Measurements from ENCODE around the gene CHP1. TPM values are rescaled to one million over a fixed set of nuclear protein-coding genes. Genes with fewer than 3 reads are reported as not detected.

The CHP1 gene
- total and polyA plus RNA-seq, 2 of the 8 experiments (the other 6 are each of a cell fraction or from before 2014, with no cell fraction given) = 45.2 to 89.0 TPM

DNA sequence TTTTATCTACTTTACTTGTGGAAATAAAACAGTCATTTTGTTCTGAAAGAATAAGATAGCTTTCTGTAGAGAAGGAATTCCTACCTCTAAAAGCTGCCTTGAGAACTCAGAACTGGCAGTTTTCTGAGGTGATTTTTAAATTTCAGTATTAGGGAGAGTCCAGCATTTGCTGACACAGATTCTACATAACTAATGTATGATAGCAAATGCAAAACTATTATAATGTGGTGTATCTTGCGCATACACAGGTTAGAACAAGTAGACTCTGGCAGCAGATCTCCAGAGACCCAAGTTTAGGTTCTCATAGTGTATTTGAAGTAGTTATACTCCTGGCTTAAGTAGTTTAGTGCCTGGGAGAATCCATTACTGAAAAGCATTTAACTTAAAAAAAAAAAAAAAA is 70.5 kb downstream of the CHP1 start:
- peaks cover 4 to 38% (median 21%) of the 10 kb centered on the region in 4 experiments; a peak in 6 of 8 replicates for H3K36me3 ChIP-seq (ENCODE audit: control insufficient read depth in 2 of 4, insufficient read depth in 4 of 4, low read length in 3 of 4)
- no peak overlapping the region for H2AK5ac ChIP-seq (ENCODE audit: low read depth, low read length)
- 0 out of 4 replicates have a peak, but pooled peaks cover 0 to 2% of the 10 kb centered on the region in 2 experiments for H3K79me2 ChIP-seq (ENCODE audit: control insufficient read depth in 1 of 2, insufficient read depth in 2 of 2, low read length in 2 of 2)
- no peak for DNase-seq (ENCODE audit: low read depth in 1 of 2, low spot score in 2 of 2)
- WGBS, 2 experiments (ENCODE audit: extremely low coverage in 1 of 2, insufficient coverage in 1 of 2, insufficient read length in 1 of 2, insufficient replicate concordance in 2 of 2, low coverage in 1 of 2, low lambda C conversion rate in 2 of 2, missing lambda C conversion rate in 1 of 2) = 94% methylated on average over 1 of the region's 1 CpG; no CpG with 5 or more reads in 1 of the 2 experiments
- peaks cover 0 to 11% (median 2%) of the 10 kb centered on the region in 4 experiments; a peak in 3 of 7 replicates for H3K4me1 ChIP-seq (replicated peaks in 1 of 4; ENCODE audit: control insufficient read depth in 3 of 4, insufficient read depth in 4 of 4, low read length in 3 of 4)
- no peaks in the 10 kb centered on the region for H3K79me1 ChIP-seq (ENCODE audit: low read depth, low read length)
- H2AFZ ChIP-seq (ENCODE audit: low read length) = no peak overlapping the region
- H4K20me1 ChIP-seq (replicated peaks in 1 of 2; ENCODE audit: control insufficient read depth in 1 of 2, insufficient read depth in 2 of 2, low read length in 2 of 2) = peaks cover 2 to 12% of the 10 kb centered on the region in 2 experiments
- H2BK15ac ChIP-seq (ENCODE audit: low read length) = no peak overlapping the region
- H3K27ac ChIP-seq (ENCODE audit: low read depth, low read length) = no peak overlapping the region
- H3K9me3 ChIP-seq (ENCODE audit: insufficient read depth in 2 of 2, low read depth in 1 of 2, low read length in 1 of 2) = no peaks in the 10 kb centered on the region
- H2BK5ac ChIP-seq (ENCODE audit: low read depth, low read length) = no peak overlapping the region
- H3K23ac ChIP-seq (ENCODE audit: insufficient read length) = no peak overlapping the region
- H3K18ac ChIP-seq (ENCODE audit: extremely low read depth, low read length) = no peak overlapping the region
- no peak overlapping the region for H3K4ac ChIP-seq (replicated peaks; ENCODE audit: insufficient read length, low read depth, low read length)
- H3K14ac ChIP-seq (ENCODE audit: insufficient read length) = no peak overlapping the region
- no peak overlapping the region for H4K8ac ChIP-seq (ENCODE audit: extremely low read depth, insufficient read depth, low read length)
- no peak overlapping the region for H3K56ac ChIP-seq (replicated peaks; ENCODE audit: insufficient read length, low read depth, low read length)
- no peak overlapping the region for H4K5ac ChIP-seq (ENCODE audit: insufficient read length, low read depth, low read length)
- no peak overlapping the region for H3K9ac ChIP-seq (replicated peaks in 1 of 4; ENCODE audit: extremely low read depth in 1 of 4, low read depth in 3 of 4, low read length in 3 of 4)
- no peak overlapping the region for H3K4me3 ChIP-seq (ENCODE audit: extremely low read depth in 1 of 4, insufficient read depth in 2 of 4, low read depth in 3 of 4, low read length in 4 of 4)
- no peak overlapping the region for H3K4me2 ChIP-seq (ENCODE audit: insufficient read depth in 1 of 2, low read depth in 2 of 2, low read length in 2 of 2)
- H3K27me3 ChIP-seq (replicated peaks in 1 of 4; ENCODE audit: control insufficient read depth in 3 of 4, extremely low read depth in 1 of 4, insufficient read depth in 3 of 4, low read length in 3 of 4) = no peaks in the 10 kb centered on the region
- POLR2A ChIA-PET (ENCODE audit: partially characterized antibody) = interaction anchor here (1.4 to 3.0 kb wide), 6 partner anchors 8 to 71 kb away, joined by 3 to 15 read pairs (median 8); partner anchors contain the start of genes CHP1, EXD1, NUSAP1 and OIP5
- CTCF ChIA-PET (ENCODE audit: partially characterized antibody) = interaction anchor here (0.9 kb wide), 1 partner anchor 10 kb away, joined by 3 read pairs; no protein-coding TSS in a partner anchor
- FAIRE-seq = no peak
- H4K91ac ChIP-seq (replicated peaks; ENCODE audit: insufficient read length, low read length) = no peak overlapping the region
- no peak overlapping the region for H2BK20ac ChIP-seq (ENCODE audit: low read length)
- H2BK120ac ChIP-seq (replicated peaks; ENCODE audit: low read depth, low read length) = no peak overlapping the region
- no peaks in the 10 kb centered on the region for H3K23me2 ChIP-seq (ENCODE audit: low read depth, low read length)
- no peak overlapping the region for H2BK12ac ChIP-seq (ENCODE audit: low read depth, low read length)
- TF ChIP-seq MAFK (IDR thresholded peaks at IDR 0.05; ENCODE audit: low read depth, low read length) (no peak), BACH1 (IDR thresholded peaks at IDR 0.05; ENCODE audit: low read length) (no peak), CTBP2 (IDR thresholded peaks at IDR 0.05; ENCODE audit: borderline replicate concordance, insufficient read depth, insufficient read length, low read length) (no peak), KDM5A (IDR thresholded peaks at IDR 0.05; ENCODE audit: low read length) (no peak), YY1 (IDR thresholded peaks at IDR 0.05; ENCODE audit: low read depth, low read length) (no peak), SP1 (IDR thresholded peaks at IDR 0.05; ENCODE audit: low read depth, low read length) (no peak), EGR1 (IDR thresholded peaks at IDR 0.05; ENCODE audit: borderline replicate concordance, low read depth, low read length) (no peak), PHF8 (conservative IDR thresholded peaks at IDR 0.05; ENCODE audit: low read depth, low read length) (no peak)
- TF ChIP-seq, protein P1, sequence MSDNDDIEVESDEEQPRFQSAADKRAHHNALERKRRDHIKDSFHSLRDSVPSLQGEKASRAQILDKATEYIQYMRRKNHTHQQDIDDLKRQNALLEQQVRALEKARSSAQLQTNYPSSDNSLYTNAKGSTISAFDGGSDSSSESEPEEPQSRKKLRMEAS (IDR thresholded peaks at IDR 0.05) = no peak
- TF ChIP-seq, protein P2, sequence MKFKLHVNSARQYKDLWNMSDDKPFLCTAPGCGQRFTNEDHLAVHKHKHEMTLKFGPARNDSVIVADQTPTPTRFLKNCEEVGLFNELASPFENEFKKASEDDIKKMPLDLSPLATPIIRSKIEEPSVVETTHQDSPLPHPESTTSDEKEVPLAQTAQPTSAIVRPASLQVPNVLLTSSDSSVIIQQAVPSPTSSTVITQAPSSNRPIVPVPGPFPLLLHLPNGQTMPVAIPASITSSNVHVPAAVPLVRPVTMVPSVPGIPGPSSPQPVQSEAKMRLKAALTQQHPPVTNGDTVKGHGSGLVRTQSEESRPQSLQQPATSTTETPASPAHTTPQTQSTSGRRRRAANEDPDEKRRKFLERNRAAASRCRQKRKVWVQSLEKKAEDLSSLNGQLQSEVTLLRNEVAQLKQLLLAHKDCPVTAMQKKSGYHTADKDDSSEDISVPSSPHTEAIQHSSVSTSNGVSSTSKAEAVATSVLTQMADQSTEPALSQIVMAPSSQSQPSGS (IDR thresholded peaks at IDR 0.05; ENCODE audit: low read length) = no peak
- TF ChIP-seq, protein P3, sequence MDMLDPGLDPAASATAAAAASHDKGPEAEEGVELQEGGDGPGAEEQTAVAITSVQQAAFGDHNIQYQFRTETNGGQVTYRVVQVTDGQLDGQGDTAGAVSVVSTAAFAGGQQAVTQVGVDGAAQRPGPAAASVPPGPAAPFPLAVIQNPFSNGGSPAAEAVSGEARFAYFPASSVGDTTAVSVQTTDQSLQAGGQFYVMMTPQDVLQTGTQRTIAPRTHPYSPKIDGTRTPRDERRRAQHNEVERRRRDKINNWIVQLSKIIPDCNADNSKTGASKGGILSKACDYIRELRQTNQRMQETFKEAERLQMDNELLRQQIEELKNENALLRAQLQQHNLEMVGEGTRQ (IDR thresholded peaks at IDR 0.05; ENCODE audit: low read length) = no peak
